GM18951 (cell line): Measurements from ENCODE around the gene MTR.

Experiments
- POLR2A ChIP-seq: IDR thresholded peaks from 4 replicates; pipeline ENCODE4 v1.6.1; 2011; ENCODE audit warnings: mild to moderate bottlenecking; ENCODE audit not compliant: insufficient read length, insufficient read depth; ENCODE audit errors: extremely low read depth
- in situ Hi-C: fragments of 300-500 bp; cut with MboI; formaldehyde crosslinking; loops from one replicate; pipeline ENCODE4 v1.12.0; 2022; ENCODE audit warnings: low sequenced_read_pairs, mixed read lengths, inconsistent platforms; ENCODE audit not compliant: unreplicated experiment

Gene MTR

GRCh38 chr1:236795035-236795756 lies at the start of gene MTR:
Gene MTR (plus strand): TSS chr1:236795292. CDS start chr1:236795704, 412 bp downstream.
- in situ Hi-C loops, result no loop called here
- TF ChIP-seq POLR2A, result peak; percentile 89

- in situ Hi-C loops, result no loop called here
- no peak for TF ChIP-seq POLR2A
These were observed 48.3 kb upstream of the MTR start for GRCh38 chr1:236746785-236747184.

- TF ChIP-seq POLR2A, result no peak
- in situ Hi-C loops, result no loop called here
These were observed 47.6 kb upstream of the MTR start for GRCh38 chr1:236747311-236747985.

- TF ChIP-seq POLR2A, result no peak
- in situ Hi-C loops, result no loop called here
These were observed 46.7 kb upstream of the MTR start for GRCh38 chr1:236748268-236748870.

GRCh38 chr1:236750928-236751327 lies 44.2 kb upstream of the MTR start:
- in situ Hi-C loops, result no loop called here
- TF ChIP-seq POLR2A, result no peak

GRCh38 chr1:236751385-236751784 lies 43.7 kb upstream of the MTR start:
- in situ Hi-C loops, result no loop called here
- TF ChIP-seq POLR2A, result no peak

GRCh38 chr1:236751935-236752334 lies 43.2 kb upstream of the MTR start:
- TF ChIP-seq POLR2A, result no peak
- in situ Hi-C loops, result no loop called here

GRCh38 chr1:236753516-236753915 lies 41.6 kb upstream of the MTR start:
- no peak for TF ChIP-seq POLR2A
- in situ Hi-C loops, result no loop called here

- no peak for TF ChIP-seq POLR2A
- in situ Hi-C loops, result no loop called here
These were observed 41.1 kb upstream of the MTR start for GRCh38 chr1:236753964-236754363.

GRCh38 chr1:236754525-236755210 lies 40.4 kb upstream of the MTR start:
- TF ChIP-seq POLR2A, result no peak
- in situ Hi-C loops, result no loop called here

GRCh38 chr1:236757640-236758039 lies 37.5 kb upstream of the MTR start:
- TF ChIP-seq POLR2A, result no peak
- in situ Hi-C loops, result no loop called here

- in situ Hi-C loops, result no loop called here
- no peak for TF ChIP-seq POLR2A
These were observed 35.7 kb upstream of the MTR start for GRCh38 chr1:236759252-236759859.

GRCh38 chr1:236760480-236760879 lies 34.6 kb upstream of the MTR start:
- TF ChIP-seq POLR2A, result no peak
- in situ Hi-C loops, result no loop called here
